Endometrial microvascular endothelial cells (primary cell): ENCODE data around the gene ESYT2. TPM values are rescaled to one million over a fixed set of nuclear protein-coding genes. Genes with fewer than 3 reads are reported as not detected.
"Not testable (repeated sequence)": the region's sequence is repeated elsewhere in the genome, so short reads cannot be mapped to it uniquely, and the experiment has no call there.

Experiments
- in situ Hi-C: cut with HindIII; loops from 2 replicates; pipeline ENCODE4 v1.10.0; 2017; ENCODE audit warnings: low sequenced_read_pairs, low pct_unique_long_range_greater_than_20kb; ENCODE audit errors: inconsistent ontology term
- total RNA-seq: library from RNA; depleted of rRNA; stranded (reverse); fragments of >200 nt; gene quantifications from one replicate; pipeline ENCODE4 v1.2.3, GENCODE V29; 2015; ENCODE audit errors: inconsistent ontology term

Gene ESYT2
- total RNA-seq, 1 donor from 2014 or later = 42.9 TPM

DNA sequence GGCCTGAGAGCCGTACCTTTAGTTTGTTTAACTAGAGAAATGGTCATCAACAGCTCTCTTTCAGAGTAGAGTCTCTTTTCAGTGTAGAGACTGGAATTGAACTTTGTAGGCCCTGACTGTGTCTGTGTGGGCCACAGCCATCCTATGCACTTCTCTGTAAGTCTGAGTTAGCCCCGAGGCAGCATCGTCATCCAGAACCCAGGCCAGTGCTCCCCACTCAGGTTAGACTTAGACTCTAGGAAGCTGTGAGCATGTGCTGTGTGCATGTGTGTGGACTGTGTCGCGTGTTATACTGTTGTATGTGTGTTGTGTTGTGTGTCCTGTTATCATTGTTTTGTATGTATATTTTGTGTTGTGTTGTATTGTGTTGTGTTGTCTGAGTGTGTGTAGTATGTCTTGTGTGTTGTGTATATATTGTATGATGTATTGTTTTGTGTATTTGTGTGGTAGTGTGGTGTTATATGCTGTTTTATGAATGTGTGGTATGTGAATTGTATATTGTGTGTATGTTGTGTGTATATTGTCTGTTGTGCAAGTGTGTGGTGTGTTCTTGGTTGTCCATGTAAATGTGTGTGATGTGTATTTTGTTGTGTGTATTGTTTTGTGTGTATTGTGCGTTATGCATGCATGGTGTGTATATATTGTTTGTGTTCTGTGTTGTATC, 106.6 kb downstream of the ESYT2 start:
- in situ Hi-C loops = no loop called here

DNA sequence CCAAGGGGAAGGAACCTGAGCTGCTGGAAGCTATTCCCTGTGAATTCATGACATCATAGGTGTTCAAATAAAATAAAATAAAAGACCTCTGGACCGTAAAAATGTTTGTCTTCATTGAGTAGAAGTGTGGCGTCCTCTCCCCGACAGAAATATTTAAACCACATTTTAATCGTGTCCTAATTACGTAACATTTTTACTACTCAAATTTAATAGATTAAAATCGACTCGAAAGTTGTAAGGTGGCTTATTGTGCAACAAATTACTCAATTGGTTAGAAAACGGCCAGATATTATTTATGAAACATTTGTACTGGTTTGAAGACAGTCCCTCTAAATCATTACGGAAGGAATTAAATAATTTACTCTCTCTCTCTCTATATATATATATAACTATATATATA, 109.2 kb downstream of the ESYT2 start:
- in situ Hi-C loops = no loop called here

DNA sequence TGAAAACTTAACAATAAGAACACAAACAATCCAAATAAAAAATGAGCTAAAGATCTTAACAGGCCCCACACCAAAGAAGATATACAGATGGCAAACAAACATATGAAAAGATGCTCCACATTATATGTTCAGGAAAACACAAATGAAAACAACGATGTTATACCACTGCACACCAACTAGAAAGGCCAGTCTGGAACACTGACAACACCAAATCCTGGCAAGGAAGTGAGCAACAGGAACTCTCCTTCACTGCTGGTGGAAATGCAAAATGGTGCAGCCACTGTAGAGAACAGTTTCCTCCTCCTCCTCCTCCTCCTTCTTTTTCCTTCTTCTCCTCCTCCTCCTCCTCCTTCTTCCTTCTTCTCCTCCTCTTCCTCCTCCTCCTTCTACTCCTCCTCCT, 112.5 kb downstream of the ESYT2 start:
- in situ Hi-C loops = no loop called here

DNA sequence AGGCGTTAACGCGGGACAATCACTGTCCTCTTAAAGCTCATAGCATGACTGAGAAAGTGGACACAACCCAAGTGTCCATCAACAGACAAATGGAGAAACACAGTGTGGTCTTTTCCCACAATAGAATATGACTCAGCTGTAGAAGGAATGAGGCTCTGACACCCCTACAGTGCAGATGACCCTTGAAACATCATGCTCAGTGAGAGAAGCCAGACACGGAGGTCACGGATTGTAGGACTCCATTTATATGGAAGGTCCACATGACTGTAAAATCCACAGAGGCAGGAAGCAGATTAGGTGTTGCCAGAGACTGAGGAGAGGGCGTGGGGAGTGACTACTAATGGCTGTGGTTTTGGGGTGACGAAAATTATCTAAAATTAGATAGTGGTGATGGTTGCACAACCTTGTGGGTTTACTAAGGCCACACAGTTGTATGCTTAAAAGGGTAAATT, 118.6 kb downstream of the ESYT2 start:
- in situ Hi-C loops = no loop called here

DNA sequence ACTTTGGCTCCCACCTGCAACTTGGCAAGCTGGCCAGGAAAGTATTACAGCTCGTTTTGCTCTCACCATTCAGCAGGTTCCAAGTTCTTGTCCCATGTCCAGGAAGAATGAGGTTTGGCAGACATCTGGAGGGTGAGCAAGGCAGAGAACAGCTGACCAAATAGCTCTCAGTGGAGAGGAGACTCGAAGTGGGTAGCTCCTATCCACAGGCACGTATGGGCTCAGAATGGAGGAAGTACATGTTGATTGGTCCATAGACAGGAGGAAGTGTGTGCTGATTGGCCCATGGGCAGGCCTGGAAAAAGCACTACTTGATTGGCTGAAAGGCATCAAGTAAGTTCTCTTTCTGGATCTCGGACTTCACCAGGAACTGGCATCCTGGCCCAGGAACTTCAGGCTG, 121.7 kb downstream of the ESYT2 start:
- in situ Hi-C loops = no loop called here

DNA sequence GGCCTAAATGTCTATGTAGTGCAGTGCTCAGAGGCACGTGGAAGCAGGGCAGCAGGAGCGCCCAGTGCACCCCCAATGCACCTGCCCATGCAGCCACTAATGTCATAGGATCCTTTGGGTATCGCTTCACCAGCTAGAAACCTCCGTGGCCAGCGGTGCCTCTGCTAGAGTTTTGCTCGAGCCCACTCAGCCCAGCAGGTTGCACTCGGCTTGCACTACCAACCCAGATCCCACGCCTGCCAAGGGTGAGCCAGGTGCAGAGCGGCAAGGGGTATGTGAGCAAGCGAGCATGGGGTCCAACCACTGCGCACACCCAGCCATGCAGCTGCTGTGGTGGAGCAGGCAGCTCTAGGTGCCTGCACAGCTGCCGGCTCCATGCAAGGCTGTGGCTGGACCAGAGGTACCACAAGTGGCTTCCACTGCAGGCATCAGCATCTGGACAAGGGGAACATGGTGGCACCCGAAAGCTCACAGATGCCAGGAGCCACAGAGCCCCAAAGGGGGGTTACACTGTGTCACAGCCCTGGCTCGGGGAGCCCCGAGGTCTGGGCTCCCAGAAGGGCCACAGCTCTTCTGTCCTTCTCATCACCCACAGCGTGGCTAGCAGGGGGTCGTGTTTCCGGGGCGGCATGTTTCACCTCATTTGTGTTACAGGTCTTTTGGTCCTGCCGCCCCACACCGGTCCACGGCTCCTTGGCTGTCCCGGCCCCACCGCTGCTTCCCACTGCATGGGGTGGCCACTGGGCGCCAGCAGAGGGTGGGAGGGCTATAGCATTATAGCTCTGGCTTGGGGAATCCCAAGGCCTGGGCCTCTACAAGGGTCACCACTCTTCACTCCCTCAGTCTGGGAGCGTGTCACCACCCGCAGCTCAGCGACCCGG, 122.4 kb downstream of the ESYT2 start:
- in situ Hi-C loops = no loop called here

DNA sequence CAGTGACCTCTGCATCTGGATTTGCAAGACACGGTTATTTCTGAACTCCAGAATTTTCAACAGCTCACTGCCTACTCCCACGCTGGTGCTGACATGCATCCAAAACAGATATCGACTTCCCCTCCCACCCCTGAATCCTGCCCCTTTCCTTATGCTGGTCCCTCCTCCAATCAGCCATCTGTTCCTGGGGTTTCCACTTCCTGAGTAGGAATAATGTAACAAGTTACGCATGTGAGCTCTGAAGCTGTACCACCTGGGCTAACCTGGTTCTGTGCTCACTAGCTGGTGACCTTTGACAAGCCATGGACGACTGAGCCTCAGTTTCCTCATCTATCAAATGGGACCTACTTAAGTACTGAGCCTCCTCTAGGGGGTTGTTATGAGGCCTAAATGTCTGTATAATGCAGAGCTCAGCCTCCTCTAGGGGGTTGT, 123.0 kb downstream of the ESYT2 start:
- in situ Hi-C loops = no loop called here

DNA sequence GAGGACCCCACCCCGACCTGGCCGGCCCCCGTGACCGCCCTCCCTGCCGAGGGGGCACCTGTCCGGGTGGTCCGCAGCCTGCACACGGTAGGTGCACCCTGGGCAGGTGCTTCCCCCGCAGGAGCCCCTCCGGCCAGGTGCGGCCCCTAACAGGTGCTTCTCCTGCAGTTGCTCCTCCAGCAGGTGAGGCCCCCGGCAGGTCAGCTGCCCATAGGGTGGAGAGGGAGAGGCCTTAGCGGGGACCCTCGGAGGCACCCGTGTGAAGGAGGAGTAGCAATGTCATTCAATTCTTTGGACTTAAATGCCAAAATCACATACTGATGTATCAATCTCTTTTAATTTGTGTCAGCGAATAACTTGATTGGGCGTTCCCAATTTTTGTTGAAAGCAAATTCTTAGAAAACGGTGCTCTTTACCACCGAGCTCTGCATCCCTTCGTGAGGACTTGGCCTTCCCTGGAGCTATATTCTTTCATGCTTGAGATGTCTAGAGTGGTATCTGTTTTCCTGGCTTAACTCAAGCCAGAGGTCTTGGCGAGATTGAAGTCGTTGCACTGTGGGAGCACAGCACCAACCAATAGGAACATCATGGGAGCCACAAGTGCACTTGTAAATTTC, 124.0 kb downstream of the ESYT2 start:
- in situ Hi-C loops = no loop called here

DNA sequence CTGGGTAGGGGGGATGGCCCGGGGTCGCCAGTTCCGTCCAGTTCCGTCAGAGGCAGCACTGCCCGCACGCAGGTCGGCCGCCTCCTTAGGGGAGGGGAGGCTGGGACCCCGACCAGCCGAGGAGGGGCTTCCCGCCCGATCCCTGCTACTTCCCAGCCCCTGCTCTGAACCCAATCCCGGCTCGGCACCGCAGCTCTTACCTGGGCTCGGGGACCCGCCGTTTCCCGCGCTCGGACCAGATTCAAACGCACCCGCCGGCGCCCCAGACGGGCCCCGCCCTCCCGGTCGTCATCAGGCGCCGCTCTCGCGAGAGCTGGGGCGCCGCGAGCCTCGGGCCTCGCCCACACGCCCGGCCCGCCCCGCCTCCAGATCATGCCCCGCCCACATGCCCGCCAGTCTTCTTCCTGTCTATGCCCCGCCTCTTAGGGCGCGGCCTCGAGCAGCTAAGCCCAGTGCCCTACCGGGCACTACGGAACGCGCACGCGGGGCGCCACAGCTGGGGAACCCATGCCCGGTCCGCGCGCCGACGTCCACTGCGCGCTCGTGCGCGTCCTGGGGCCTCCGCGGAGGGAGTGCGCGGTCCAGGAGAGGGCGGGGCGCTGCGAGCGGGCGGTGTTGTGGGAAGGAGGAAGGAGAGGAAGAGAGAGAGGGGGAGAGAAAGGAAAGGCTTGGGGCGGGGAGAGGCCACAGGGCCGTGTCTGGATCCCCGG, 124.6 kb downstream of the ESYT2 start, which contains the start of gene NCAPG2:
TSS of gene NCAPG2 (minus strand) at position 281 of the 710 bp plus-strand sequence. CDS start 2,905 bp downstream, outside the sequence.
- in situ Hi-C loops = no loop called here

DNA sequence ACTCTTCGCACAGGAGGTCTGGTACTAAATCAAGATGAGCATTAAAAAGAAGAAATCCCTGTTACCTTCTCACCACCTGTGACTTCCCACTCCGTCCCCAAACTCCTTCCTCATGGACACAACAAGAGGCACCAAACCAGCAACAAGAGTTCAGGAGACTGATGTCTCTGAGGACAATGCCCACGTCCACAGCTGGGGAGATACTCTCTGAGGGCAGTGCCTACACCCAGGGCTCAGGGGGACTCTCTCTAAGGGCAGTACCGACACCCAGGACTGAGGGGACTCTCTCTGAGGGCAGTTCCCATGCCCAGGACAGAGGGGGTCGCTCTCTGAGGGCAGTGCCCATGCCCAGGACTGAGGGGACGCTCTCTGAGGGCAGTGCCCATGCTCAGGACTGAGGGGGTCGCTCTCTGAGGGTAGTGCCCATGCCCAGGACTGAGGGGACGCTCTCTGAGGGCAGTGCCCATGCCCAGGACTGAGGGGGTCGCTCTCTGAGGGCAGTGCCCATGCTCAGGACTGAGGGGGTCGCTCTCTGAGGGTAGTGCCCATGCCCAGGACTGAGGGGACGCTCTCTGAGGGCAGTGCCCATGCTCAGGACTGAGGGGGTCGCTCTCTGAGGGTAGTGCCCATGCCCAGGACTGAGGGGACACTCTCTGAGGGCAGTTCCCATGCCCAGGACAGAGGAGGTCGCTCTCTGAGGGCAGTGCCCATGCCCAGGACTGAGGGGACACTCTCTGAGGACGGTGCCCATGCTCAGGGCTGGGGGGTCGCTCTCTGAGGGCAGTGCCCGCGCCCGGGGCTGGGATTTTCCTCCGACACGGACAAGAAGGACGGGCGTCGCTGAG, 125.4 kb downstream of the ESYT2 start:
- in situ Hi-C loops = not testable (repeated sequence)

DNA sequence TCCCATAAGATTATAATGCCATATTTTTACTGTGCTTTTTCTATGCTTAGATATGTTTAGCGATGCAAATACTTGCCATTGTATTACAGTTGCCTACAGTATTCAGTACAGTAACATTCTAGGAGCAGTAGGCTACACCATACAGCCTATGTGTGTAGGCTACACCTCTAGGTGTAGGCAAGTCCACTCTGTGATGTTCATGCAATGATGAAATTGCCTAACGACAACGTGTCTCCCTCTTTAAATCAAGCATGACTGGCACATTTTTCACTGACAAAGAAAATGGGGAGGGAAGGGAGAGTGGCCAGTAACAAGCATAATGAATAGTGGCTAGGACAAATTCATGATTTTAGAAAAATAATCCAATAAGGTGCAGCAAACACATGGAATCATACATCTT, 126.4 kb downstream of the ESYT2 start:
- in situ Hi-C loops = no loop called here

DNA sequence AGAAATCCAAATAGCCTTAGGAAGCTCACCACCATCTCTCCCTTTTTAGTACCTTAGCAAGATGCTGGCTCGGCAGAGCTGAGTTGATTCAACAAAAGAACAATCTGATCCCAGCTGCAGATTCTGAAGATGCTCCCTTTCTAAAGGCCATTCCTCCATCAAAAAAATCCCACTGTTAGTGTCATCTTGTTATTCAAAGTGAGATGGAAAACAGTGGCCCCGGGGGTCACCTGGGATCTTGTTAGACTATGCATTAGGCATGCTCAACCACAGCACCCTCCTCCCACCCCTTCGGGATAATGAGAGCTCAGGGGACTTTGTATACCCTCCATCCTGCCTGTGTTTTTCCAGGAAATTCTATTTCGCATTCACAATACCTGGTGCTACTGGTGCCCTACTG, 127.1 kb downstream of the ESYT2 start:
- in situ Hi-C loops = no loop called here

DNA sequence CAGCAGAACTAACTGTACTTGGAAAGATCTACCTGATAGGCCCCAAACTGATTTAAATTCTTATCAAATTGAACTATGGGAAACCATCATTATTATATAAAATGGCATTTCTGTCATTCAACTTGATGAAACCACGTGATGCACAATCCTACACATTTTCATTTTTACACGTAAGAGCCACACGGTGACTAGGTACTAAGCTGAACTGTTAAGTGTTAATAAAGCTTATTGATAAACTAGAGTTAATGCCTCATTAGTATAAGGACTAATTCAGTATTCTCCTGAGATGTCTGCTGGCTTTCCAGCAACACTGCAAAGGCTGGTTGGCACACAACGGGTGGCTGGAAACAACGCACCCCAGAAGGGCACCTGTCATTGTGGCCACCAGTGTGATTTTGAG, 129.3 kb downstream of the ESYT2 start:
- in situ Hi-C loops = no loop called here

DNA sequence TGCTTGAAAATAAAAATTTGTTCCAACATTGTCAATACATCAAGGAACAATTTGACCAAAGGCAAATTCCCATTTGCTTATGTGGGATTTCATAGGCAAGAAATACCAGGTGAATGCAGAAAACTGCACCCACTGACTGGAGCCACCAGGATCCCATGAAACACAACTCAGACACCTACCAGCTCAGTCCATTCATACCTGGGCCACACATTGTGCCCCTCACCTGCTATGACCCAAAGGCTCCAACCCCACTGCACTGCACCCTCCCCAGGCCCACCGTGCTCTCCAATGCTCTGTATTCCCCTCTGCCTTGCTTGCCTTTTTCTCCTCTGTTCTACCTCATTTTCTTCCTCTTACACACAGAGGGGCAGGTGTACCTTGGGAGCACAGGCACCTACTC, 130.0 kb downstream of the ESYT2 start:
- in situ Hi-C loops = no loop called here

DNA sequence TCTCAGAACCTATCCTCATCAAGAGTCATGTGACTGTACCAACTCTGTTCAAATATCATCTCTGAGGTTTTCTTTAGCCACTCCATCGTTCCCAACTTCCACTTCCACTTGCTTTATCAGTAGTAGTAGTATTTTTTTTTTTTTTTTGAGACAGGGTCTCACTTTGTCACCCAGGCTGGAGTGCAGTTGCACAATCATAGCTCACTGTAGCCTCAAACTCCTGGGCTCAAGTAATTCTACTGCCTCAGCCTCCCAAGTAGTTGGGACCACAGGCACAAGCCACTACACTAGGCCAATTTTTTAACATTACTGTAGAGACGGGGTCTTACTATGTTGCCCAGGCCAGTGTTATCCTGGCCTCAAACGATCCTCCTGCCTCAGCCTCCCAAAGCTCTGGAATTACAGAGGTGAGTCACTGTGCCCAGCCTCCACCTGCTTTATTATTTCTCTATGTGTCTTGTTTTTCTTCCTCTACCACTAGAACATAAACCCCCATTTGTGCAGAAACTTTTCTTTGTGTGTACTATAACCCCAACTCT, 130.6 kb downstream of the ESYT2 start:
- in situ Hi-C loops = no loop called here

DNA sequence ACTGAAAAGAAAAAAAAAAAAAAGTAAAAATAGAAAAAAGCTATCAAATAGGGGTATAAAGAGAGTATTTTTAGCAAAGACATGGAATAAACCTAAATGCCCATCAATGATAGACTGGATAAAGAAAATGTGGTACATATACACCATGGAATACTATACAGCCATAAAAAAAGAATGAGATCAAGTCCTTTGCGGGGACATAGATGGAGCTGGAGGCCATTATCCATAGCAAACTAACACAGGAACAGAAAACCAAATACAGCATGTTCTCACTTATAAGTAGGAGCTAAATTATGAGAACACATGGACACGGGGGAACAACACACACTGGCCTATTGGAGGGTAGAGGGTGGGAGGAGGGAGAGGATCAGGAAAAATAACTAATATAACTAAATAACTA, 131.7 kb downstream of the ESYT2 start:
- in situ Hi-C loops = not testable (repeated sequence)

DNA sequence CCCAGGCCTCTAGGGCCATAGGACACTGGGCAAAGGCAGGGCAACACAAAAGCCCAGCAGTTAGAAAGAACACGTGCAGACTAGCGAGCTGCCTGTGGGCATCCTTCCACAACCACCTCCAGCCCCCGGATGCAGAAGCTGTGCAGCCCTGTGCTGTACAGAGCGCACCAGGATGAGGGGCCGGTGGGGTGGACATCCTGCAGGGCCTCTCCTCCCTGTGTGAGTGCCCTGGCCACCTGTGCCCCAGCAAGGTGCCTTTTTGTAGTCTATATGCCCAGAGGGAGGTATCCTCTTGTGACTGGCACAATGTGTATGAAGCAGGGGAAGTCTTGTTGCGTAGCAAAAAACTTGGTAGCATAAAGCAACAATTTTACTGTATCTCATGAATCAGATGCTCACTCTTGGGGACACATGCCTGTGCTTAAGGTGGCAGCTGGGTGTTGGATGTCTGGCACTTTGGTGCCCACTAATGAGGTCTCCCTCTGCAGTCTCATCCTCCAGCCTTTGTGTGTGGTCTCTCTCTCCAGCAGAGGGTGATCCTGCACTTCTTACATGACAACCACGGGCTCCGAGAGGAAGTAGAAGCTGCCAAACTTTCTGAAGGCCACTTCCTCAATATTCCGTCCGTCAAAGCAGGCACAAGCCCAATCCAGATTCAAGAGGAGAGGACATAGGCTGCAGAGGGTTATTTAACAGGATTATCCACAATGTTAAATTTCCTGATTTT, 133.4 kb downstream of the ESYT2 start:
- in situ Hi-C loops = no loop called here
